ENCODE data around the gene P2RY6. TPM values are rescaled to one million over a fixed set of nuclear protein-coding genes. Genes with fewer than 3 reads are reported as not detected.
A peak's percentile ranks its signal among the peaks of the same experiment; 100 is the strongest.

P2RY6 gene
- total RNA-seq, 1 donor from 2014 or later = 3.0 TPM

DNA sequence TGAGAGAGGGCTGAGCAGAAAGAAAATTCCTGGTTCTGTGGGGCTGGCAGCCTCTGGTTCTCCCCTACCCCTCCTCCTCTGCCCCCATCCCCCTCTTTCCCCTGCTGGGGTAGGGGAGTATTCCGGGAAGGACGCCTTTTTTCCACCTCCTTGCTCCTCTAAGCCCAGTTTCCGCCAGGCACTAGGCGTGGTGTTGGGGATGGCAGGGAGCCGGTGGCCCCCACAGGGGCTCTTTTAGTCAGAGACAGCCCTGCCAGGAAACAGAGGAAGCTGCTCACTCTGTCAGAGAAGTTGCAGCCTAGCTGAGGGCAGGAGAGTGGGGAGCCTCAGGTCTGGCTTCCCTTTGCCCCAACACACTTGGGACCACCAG, 20.4 kb downstream of the P2RY6 start:
- Mint-ChIP-seq H3K4me1 (ENCODE audit: unreplicated experiment) (peaks cover 15% of the 10 kb centered on the region), H3K4me3 (no peak overlapping the region), H3K9me3 (no peaks in the 10 kb centered on the region), H3K27me3 (peaks cover 3% of the 10 kb centered on the region), H3K36me3 (no peaks in the 10 kb centered on the region), H3K27ac (no peak overlapping the region)
- DNase-seq (ENCODE audit: extremely low spot score, unreplicated experiment) = no peak
- TF ChIP-seq, protein P1, sequence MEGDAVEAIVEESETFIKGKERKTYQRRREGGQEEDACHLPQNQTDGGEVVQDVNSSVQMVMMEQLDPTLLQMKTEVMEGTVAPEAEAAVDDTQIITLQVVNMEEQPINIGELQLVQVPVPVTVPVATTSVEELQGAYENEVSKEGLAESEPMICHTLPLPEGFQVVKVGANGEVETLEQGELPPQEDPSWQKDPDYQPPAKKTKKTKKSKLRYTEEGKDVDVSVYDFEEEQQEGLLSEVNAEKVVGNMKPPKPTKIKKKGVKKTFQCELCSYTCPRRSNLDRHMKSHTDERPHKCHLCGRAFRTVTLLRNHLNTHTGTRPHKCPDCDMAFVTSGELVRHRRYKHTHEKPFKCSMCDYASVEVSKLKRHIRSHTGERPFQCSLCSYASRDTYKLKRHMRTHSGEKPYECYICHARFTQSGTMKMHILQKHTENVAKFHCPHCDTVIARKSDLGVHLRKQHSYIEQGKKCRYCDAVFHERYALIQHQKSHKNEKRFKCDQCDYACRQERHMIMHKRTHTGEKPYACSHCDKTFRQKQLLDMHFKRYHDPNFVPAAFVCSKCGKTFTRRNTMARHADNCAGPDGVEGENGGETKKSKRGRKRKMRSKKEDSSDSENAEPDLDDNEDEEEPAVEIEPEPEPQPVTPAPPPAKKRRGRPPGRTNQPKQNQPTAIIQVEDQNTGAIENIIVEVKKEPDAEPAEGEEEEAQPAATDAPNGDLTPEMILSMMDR (conservative IDR thresholded peaks at IDR 0.05) = no peak

DNA sequence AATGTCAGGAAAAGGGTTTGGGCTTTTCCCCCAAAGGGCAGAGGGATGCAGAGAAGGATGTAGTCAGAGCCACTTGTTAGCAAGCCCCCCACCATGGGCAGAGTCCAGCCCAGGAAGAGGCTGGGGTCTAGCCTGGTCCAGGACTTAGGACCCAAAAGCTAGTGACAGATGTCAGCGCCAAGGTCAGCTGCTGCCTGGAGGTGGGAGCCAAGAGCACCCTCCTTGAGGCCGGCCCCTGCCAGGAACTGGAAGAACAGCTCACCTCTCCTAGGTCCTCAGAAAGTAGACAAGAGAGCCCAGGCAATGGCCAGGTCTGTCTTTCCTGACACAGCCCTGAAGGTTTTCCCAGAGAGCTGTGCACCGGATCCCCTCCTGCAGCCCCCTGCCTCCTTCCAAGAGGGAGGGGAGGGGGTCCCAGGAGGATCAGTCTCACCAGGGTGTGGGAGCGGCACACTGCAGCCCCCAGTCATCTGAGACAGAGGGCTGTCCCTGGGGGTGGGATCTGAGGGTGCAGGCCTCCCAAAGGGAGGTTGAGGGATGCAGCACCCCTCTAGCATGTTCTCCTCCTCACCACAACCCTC, 21.3 kb downstream of the P2RY6 start:
- no peak overlapping the region for H3K4me3 Mint-ChIP-seq
- TF ChIP-seq, protein P1 (conservative IDR thresholded peaks at IDR 0.05) = no peak
- H3K4me1 Mint-ChIP-seq (ENCODE audit: unreplicated experiment) = peaks cover 15% of the 10 kb centered on the region
- H3K36me3 Mint-ChIP-seq = no peaks in the 10 kb centered on the region
- H3K27ac Mint-ChIP-seq = peak overlapping the region; percentile 17
- DNase-seq (ENCODE audit: extremely low spot score, unreplicated experiment) = no peak
- H3K9me3 Mint-ChIP-seq = no peaks in the 10 kb centered on the region
- peaks cover 3% of the 10 kb centered on the region for H3K27me3 Mint-ChIP-seq

DNA sequence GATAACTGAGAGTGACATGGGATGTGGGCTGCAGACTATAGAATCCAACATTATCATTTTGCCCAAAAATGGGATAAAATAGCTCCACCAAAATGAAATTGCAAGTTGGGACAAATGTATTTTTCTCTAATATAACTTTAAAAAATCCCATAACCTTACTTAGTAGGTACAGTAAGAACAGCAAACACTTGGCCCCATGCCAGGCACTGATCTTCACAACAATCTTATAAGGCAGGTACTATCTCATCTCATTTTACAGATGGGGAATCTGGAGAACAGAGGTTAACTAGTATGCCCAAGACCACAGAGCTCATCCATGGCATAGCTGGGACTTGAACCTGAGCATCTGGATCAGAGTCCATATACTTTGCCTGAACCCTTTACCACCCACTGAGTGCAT, 22.5 kb downstream of the P2RY6 start:
- H3K27me3 Mint-ChIP-seq = peaks cover 3% of the 10 kb centered on the region
- TF ChIP-seq, protein P1 (conservative IDR thresholded peaks at IDR 0.05) = no peak
- no peak overlapping the region for H3K27ac Mint-ChIP-seq
- no peaks in the 10 kb centered on the region for H3K36me3 Mint-ChIP-seq
- no peaks in the 10 kb centered on the region for H3K9me3 Mint-ChIP-seq
- DNase-seq (ENCODE audit: extremely low spot score, unreplicated experiment) = no peak
- peaks cover 6% of the 10 kb centered on the region for H3K4me1 Mint-ChIP-seq (ENCODE audit: unreplicated experiment)
- H3K4me3 Mint-ChIP-seq = no peak overlapping the region

DNA sequence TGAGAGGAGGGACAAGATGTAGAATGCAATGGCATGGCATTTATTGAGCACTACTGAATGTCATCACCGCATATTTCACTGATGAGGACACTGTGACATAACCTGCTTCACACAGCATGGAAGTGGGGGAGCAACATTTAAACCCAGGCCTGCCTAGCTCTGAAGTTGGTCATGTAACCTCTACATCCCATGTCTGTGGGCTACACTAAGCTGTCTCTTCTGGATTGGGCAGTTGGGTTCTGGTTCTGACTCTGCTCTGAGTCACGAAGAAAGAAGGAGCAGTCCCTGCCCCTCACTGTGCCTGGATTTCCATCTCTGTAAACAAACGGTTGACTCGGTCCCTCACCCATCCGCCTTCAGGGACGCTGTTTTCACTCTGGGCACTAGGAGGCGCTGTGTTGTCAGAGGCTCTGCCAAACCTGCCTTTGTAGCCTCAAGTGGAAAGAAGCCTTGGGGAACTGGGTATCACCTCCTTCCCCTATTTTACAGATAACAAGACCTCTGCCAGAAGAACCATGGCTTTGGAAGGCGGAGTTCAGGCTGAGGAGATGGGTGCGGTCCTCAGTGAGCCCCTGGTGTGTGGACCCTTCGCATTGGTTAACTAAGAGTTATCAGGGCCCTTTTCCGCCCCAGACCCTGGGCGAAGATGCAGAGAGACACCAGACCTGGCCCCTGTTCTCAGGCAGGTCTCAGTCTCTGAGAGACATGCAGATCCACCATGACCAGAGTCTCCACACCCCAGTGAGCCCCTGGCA, 23.3 kb downstream of the P2RY6 start:
- peak; percentile 82 for DNase-seq (ENCODE audit: extremely low spot score, unreplicated experiment)
- peak overlapping the region; percentile 51 for H3K27ac Mint-ChIP-seq
- H3K4me3 Mint-ChIP-seq = no peak overlapping the region
- H3K27me3 Mint-ChIP-seq = peaks cover 3% of the 10 kb centered on the region
- H3K36me3 Mint-ChIP-seq = no peaks in the 10 kb centered on the region
- TF ChIP-seq, protein P1 (conservative IDR thresholded peaks at IDR 0.05) = peak; percentile 94
- H3K4me1 Mint-ChIP-seq (ENCODE audit: unreplicated experiment) = peaks cover 5% of the 10 kb centered on the region
- H3K9me3 Mint-ChIP-seq = no peaks in the 10 kb centered on the region

DNA sequence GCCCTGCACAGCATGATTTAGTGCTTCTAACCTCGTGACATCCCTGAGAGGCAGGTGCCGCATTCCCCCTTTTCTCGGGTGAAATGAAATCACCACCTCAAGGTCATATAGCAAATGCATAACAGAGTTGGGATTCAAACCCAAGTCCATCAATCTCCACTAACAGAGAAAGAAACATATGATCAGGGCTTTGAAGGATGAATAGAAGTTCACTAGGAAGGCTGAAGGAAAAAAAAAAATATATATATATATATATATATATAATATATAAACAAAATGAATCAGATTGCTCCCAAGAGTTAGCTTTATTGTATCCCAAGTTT, 23.8 kb downstream of the P2RY6 start:
- DNase-seq (ENCODE audit: extremely low spot score, unreplicated experiment) = no peak
- Mint-ChIP-seq H3K27me3 (peaks cover 3% of the 10 kb centered on the region), H3K4me1 (ENCODE audit: unreplicated experiment) (peaks cover 5% of the 10 kb centered on the region), H3K27ac (no peak overlapping the region), H3K9me3 (no peaks in the 10 kb centered on the region), H3K4me3 (no peak overlapping the region), H3K36me3 (no peaks in the 10 kb centered on the region)
- TF ChIP-seq, protein P1 (conservative IDR thresholded peaks at IDR 0.05) = no peak
